GM03348 (cell line): ENCODE results near the gene PLXND1.

Experiments used
- DNase-seq: peaks from one replicate; pipeline ENCODE4 v3.0.0; 2012; ENCODE audit warnings: low spot score

The PLXND1 gene

GRCh38 chr3:129600348-129600747, 6.1 kb downstream of the PLXND1 start:
- DNase-seq: no peak

GRCh38 chr3:129599607-129600006, 6.9 kb downstream of the PLXND1 start:
- peak; percentile 70 for DNase-seq

- no peak for DNase-seq
Measured at GRCh38 chr3:129599073-129599472, 7.4 kb downstream of the PLXND1 start.

- DNase-seq: no peak
Measured at GRCh38 chr3:129598484-129598883, 8.0 kb downstream of the PLXND1 start.

- DNase-seq: peak; percentile 43
Measured at GRCh38 chr3:129598000-129598381, 8.5 kb downstream of the PLXND1 start.

- DNase-seq: peak; percentile 82
Measured at GRCh38 chr3:129597087-129597999, 9.1 kb downstream of the PLXND1 start.

GRCh38 chr3:129596194-129597086, 10.0 kb downstream of the PLXND1 start:
- peak; percentile 97 for DNase-seq

- DNase-seq: no peak
Measured at GRCh38 chr3:129595544-129596193, 10.8 kb downstream of the PLXND1 start.

GRCh38 chr3:129594907-129595390, 11.5 kb downstream of the PLXND1 start:
- no peak for DNase-seq

- DNase-seq: no peak
Measured at GRCh38 chr3:129594409-129594808, 12.1 kb downstream of the PLXND1 start.

GRCh38 chr3:129593595-129594339, 12.7 kb downstream of the PLXND1 start:
- DNase-seq: peak; percentile 33

- DNase-seq: no peak
Measured at GRCh38 chr3:129593230-129593594, 13.3 kb downstream of the PLXND1 start.

- peak; percentile 67 for DNase-seq
Measured at GRCh38 chr3:129592381-129593131, 13.9 kb downstream of the PLXND1 start.

- DNase-seq: no peak
Measured at GRCh38 chr3:129591932-129592331, 14.5 kb downstream of the PLXND1 start.

GRCh38 chr3:129590215-129590614, 16.3 kb downstream of the PLXND1 start:
- DNase-seq: no peak

- DNase-seq: no peak
Measured at GRCh38 chr3:129587566-129588210, 18.8 kb downstream of the PLXND1 start.

GRCh38 chr3:129586746-129587430, 19.6 kb downstream of the PLXND1 start:
- DNase-seq: peak; percentile 68

GRCh38 chr3:129585949-129586657, 20.4 kb downstream of the PLXND1 start:
- no peak for DNase-seq

GRCh38 chr3:129584631-129585030, 21.8 kb downstream of the PLXND1 start:
- DNase-seq: no peak
